Suprapubic skin (tissue), 4 donors: Measurements from ENCODE around the gene CEP295NL. TPM values are rescaled to one million over a fixed set of nuclear protein-coding genes. Genes with fewer than 3 reads are reported as not detected.
A peak's percentile ranks its signal among the peaks of the same experiment; 100 is the strongest.

Experiments
- DNase-seq, 2 donors: peaks; one replicate each; pipeline ENCODE4 v3.0.0-alpha.2; 2019; ENCODE audit warnings: low spot score in 2 of 2
- H3K27ac ChIP-seq: fragments of 200-600 bp; sonication (generic); one replicate; pipeline ENCODE4 v1.5.1; 2019
- H3K27me3 ChIP-seq: fragments of 200-600 bp; sonication (generic); one replicate; pipeline ENCODE4 v1.5.1; 2019
- H3K36me3 ChIP-seq: fragments of 200-600 bp; sonication (generic); one replicate; pipeline ENCODE4 v1.5.1; 2019
- H3K4me1 ChIP-seq: fragments of 200-600 bp; sonication (generic); one replicate; pipeline ENCODE4 v1.5.1; 2019
- H3K4me3 ChIP-seq: fragments of 200-600 bp; sonication (generic); one replicate; pipeline ENCODE4 v1.5.1; 2019; ENCODE audit warnings: mild to moderate bottlenecking
- H3K9me3 ChIP-seq: fragments of 200-600 bp; sonication (generic); one replicate; pipeline ENCODE4 v1.5.1; 2019
- EP300 ChIP-seq: sonication (generic); formaldehyde crosslinking; IDR thresholded peaks from one replicate; pipeline ENCODE4 v1.6.1; 2017; ENCODE audit warnings: antibody characterized with exemption
- POLR2A ChIP-seq, 2 donors: fragments of 450-650 bp; IDR thresholded peaks; one replicate each; pipeline ENCODE4 v1.6.1; 2017; ENCODE audit warnings: antibody characterized with exemption in 2 of 2, mild to moderate bottlenecking in 2 of 2, moderate library complexity in 2 of 2
- POLR2AphosphoS5 ChIP-seq, 3 donors: sonication (generic); formaldehyde crosslinking; IDR thresholded peaks; one replicate each; pipeline ENCODE4 v1.6.1; 2017; ENCODE audit warnings: antibody characterized with exemption in 3 of 3
- WGBS: methylation state at CpG from one replicate; pipeline ENCODE4 v1.1.5; 2018; 5-methylcytosine and 5-hydroxymethylcytosine counted together
- total RNA-seq, 4 donors: library from RNA; depleted of rRNA; stranded (reverse); fragments of >200 nt; gene quantifications; one replicate each; pipeline ENCODE4 v1.1.0, GENCODE V29; 2016
- TF ChIP-seq, protein P1 (sequence below), 2 donors: fragments of 200-600 bp in 1 of 2; fragments of 450-650 bp in 1 of 2; sonication (generic) in 1 of 2; IDR thresholded peaks; one replicate each; pipeline ENCODE4 v1.5.1; 2016 to 2019; ENCODE audit warnings: antibody characterized with exemption in 2 of 2, mild to moderate bottlenecking in 1 of 2, moderate library complexity in 1 of 2

The CEP295NL gene
- total RNA-seq, 4 donors from 2014 or later = 2.4 to 11.1 (median 3.5) TPM

DNA sequence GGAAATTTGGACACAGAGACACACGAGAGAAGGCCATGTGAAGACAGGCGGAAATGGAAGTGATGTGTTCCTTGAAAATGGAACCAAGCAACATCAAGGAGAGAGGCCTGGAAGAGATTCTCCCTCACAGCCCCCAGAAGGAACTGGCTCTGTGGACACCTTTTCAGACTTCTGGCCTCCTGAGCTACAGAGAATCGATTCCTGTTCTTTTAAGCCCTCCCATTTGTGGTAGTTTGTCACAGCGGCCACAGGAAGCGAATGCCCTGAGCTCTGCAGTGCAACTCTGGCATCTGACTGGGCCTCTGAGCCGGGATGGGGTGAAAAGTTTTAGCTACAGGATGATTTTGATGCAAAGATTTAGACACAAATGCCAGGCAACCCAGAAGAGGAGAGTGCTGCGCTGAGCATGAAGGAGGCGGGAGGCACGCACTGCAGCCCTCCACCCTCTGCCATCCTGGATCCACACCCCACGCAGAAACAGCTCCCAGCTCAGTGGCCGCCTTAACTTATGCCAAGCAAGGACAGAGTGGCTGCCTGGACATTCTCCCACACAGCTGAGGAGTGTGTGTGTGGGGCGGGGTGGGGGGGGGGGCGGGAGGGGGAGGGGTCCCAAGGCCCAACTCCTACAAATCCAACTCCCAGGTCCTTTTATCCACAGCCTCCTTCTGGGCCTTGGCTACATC is 20.0 kb upstream of the CEP295NL start:
- WGBS = 43% methylated on average over 8 of the region's 13 CpGs

DNA sequence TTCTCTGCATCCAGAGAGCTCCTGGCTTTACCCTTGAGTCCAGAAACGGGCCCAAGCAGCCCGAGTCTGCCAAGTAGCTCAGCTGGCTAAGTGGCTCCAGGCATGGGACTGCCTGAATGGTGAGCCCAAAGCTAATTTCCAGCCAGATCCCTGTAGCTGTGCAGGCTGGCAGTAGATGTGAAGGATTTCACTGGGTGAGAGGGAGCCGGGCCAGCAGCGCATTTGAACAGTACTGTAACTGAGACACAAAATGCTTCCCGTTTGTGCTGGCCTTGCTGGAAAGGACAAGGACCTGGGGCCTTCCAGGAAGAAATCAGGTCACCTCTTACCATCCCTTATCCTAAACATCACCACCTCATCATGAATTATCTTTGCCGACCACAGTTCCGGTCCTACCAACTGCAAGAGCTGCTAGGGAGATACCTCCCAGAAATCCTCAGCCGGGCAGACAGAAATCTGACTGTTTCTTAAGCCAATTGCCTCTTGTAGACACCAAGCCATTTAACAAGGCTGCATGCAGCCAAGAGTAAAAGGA is 18.5 kb upstream of the CEP295NL start:
- Histone ChIP-seq H3K4me3 (peak overlapping the region; percentile 79), H3K27ac (peak overlapping the region; percentile 69), H3K27me3 (no peaks in the 10 kb centered on the region), H3K36me3 (no peaks in the 10 kb centered on the region), H3K9me3 (no peaks in the 10 kb centered on the region), H3K4me1 (peaks cover 83% of the 10 kb centered on the region)
- TF ChIP-seq POLR2AphosphoS5 (IDR thresholded peaks at IDR 0.05) (no peak), EP300 (no peak), POLR2A (IDR thresholded peaks at IDR 0.05) (no peak)
- TF ChIP-seq, protein P1, sequence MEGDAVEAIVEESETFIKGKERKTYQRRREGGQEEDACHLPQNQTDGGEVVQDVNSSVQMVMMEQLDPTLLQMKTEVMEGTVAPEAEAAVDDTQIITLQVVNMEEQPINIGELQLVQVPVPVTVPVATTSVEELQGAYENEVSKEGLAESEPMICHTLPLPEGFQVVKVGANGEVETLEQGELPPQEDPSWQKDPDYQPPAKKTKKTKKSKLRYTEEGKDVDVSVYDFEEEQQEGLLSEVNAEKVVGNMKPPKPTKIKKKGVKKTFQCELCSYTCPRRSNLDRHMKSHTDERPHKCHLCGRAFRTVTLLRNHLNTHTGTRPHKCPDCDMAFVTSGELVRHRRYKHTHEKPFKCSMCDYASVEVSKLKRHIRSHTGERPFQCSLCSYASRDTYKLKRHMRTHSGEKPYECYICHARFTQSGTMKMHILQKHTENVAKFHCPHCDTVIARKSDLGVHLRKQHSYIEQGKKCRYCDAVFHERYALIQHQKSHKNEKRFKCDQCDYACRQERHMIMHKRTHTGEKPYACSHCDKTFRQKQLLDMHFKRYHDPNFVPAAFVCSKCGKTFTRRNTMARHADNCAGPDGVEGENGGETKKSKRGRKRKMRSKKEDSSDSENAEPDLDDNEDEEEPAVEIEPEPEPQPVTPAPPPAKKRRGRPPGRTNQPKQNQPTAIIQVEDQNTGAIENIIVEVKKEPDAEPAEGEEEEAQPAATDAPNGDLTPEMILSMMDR (IDR thresholded peaks at IDR 0.05) = no peak
- DNase-seq = peak in 1 of 2 donors; percentile 65
- 42% methylated on average over 7 of the region's 8 CpGs for WGBS

More for the DNA sequence above, 20.0 kb upstream of the CEP295NL start:
- peak overlapping the region; percentile 79 for H3K4me3 ChIP-seq
- no peaks in the 10 kb centered on the region for H3K9me3 ChIP-seq
- H3K27ac ChIP-seq = peak overlapping the region; percentile 95
- peaks cover 74% of the 10 kb centered on the region for H3K4me1 ChIP-seq
- no peak for DNase-seq
- no peaks in the 10 kb centered on the region for H3K36me3 ChIP-seq
- H3K27me3 ChIP-seq = no peaks in the 10 kb centered on the region
- TF ChIP-seq POLR2A (IDR thresholded peaks at IDR 0.05) = no peak
- no peak for TF ChIP-seq POLR2AphosphoS5 (IDR thresholded peaks at IDR 0.05)
- TF ChIP-seq, protein P1 (IDR thresholded peaks at IDR 0.05) = no peak
- no peak for TF ChIP-seq EP300

DNA sequence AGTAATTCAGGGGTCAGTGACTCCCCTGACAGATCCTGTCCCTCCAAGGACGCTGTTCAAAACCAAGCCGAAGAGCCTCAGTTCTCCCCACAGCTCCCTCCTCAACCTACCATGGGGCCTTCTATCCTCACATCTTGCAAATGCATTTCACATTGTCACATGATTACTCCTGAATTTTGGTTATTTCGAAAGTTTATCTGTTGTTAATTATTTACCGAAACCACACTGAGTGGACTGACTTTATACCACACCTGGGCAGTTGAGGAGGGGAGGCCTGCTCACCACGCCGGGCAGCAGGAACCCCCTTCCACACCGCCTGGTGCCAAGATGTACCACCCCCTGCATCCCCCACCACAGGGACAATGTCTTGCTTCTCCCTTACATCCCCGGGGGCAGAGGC is 17.5 kb upstream of the CEP295NL start:
- TF ChIP-seq POLR2AphosphoS5 (IDR thresholded peaks at IDR 0.05) (no peak), EP300 (no peak), POLR2A (IDR thresholded peaks at IDR 0.05) (no peak)
- TF ChIP-seq, protein P1 (IDR thresholded peaks at IDR 0.05) = no peak
- DNase-seq = no peak
- Histone ChIP-seq H3K4me1 (peaks cover 86% of the 10 kb centered on the region), H3K9me3 (no peaks in the 10 kb centered on the region), H3K27ac (peak overlapping the region; percentile 69), H3K4me3 (no peak overlapping the region), H3K36me3 (no peaks in the 10 kb centered on the region), H3K27me3 (no peaks in the 10 kb centered on the region)
- WGBS = 68% methylated on average over 8 of the region's 8 CpGs

DNA sequence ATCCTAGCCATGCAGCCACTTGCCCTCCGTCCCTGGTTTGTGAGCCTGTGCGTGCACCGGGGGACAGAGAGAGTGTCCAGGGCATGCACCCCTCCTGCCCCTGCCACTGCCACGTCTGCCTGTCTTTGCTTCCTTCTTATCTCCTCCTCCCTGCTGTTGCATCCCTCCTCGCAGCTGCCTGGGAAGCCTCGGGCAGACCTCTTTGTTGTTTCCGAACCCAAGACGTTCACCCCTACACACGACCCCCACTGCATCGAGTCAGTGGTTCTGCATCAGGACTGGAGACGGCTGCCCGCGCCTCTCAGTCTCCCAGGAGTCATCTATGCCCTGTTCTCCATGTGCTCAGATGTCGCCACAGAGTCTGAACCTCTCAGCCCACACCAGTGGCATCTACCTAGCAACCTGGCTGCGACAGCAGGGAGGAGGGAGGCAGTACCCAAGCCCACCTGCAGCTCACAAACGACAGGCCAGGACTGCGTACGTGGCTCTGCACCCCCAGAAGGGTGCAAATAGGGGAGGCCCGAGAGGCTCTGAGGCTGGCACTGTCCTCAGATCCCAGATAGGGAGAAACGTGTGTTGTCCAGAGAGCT is 17.0 kb upstream of the CEP295NL start:
- Histone ChIP-seq H3K4me3 (no peak overlapping the region), H3K9me3 (no peaks in the 10 kb centered on the region), H3K36me3 (no peaks in the 10 kb centered on the region), H3K27ac (peak overlapping the region; percentile 69), H3K27me3 (no peaks in the 10 kb centered on the region), H3K4me1 (peaks cover 88% of the 10 kb centered on the region)
- TF ChIP-seq POLR2AphosphoS5 (IDR thresholded peaks at IDR 0.05) (no peak), POLR2A (IDR thresholded peaks at IDR 0.05) (no peak), EP300 (no peak)
- TF ChIP-seq, protein P1 (IDR thresholded peaks at IDR 0.05) = no peak
- 77% methylated on average over 17 of the region's 20 CpGs for WGBS
- no peak for DNase-seq

DNA sequence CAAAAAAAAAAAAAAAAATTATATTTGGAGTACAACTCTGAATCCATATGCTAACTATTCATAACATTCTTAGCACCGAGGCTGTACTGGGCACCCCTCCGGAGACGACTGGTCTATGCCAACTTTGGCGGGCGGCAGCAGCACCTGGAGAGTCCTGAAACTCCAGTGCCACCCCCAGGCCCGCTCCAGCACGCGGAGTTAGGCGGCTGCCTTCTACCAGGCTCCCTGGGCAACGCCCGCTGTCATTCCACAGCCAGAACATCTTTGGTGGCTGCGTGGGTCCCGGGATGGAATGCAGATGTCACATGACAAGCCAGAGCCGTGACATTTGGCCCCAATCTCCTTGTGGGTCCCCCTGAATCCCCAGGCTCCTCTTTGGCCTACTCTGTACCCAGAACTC is 16.0 kb upstream of the CEP295NL start:
- DNase-seq = peak in 1 of 2 donors; percentile 79
- H3K4me1 ChIP-seq = peaks cover 84% of the 10 kb centered on the region
- no peak overlapping the region for H3K4me3 ChIP-seq
- 35% methylated on average over 13 of the region's 14 CpGs for WGBS
- no peaks in the 10 kb centered on the region for H3K9me3 ChIP-seq
- H3K27ac ChIP-seq = peak overlapping the region; percentile 41
- H3K27me3 ChIP-seq = no peaks in the 10 kb centered on the region
- H3K36me3 ChIP-seq = no peaks in the 10 kb centered on the region
- TF ChIP-seq POLR2A (IDR thresholded peaks at IDR 0.05) (no peak), POLR2AphosphoS5 (IDR thresholded peaks at IDR 0.05) (no peak), EP300 (no peak)
- TF ChIP-seq, protein P1 (IDR thresholded peaks at IDR 0.05) = no peak
